SK-N-SH (cell line): Measurements from ENCODE around the gene GMEB1. TPM values are rescaled to one million over a fixed set of nuclear protein-coding genes. Genes with fewer than 3 reads are reported as not detected.

Experiments used
- CTCF ChIA-PET: fragments of 300-600, 350-600 bp; formaldehyde crosslinking; extraction: SDS; loops from one replicate; lab custom pipeline; 2021; lab: Yijun Ruan, JAX
- POLR2A ChIA-PET: fragments of 350-600 bp; sonication (Branson Sonifier 250); formaldehyde crosslinking; extraction: SDS; loops from one replicate; lab custom pipeline; 2020; ENCODE audit warnings: antibody characterized with exemption, inconsistent platforms; lab: Yijun Ruan, JAX
- DNase-seq: peaks from one replicate; pipeline ENCODE4 v3.0.0; 2012
- H2AFZ ChIP-seq: fragments of 200-600 bp; sonication (generic); 2 replicates; pipeline ENCODE4 v1.8.1; 2016; ENCODE audit warnings: antibody characterized with exemption, mild to moderate bottlenecking, low read depth
- H3F3A ChIP-seq: fragments of 200-600 bp; sonication (generic); replicated peaks from 2 replicates; pipeline ENCODE3; 2016; ENCODE audit warnings: antibody characterized with exemption, mild to moderate bottlenecking; ENCODE audit not compliant: insufficient read depth
- H3K27ac ChIP-seq, 2 experiments: fragments of 200-500 bp in 1 of 2; fragments of 200-600 bp in 1 of 2; sonication (Bioruptor generic) in 1 of 2; sonication (generic), shearing (Covaris generic) in 1 of 2; 2 replicates each; pipeline versions ENCODE4 v1.5.1 to v1.6.1; 2014 to 2016; ENCODE audit warnings: low read depth in 2 of 2, inconsistent platforms in 1 of 2, low read length in 1 of 2, mild to moderate bottlenecking in 1 of 2, mixed read lengths in 1 of 2
- H3K27me3 ChIP-seq: fragments of 200-600 bp; sonication (generic), shearing (Covaris generic); 2 replicates; pipeline ENCODE4 v1.6.1; 2016; ENCODE audit warnings: mixed run types; ENCODE audit not compliant: insufficient read depth
- H3K36me3 ChIP-seq, 2 experiments: fragments of 200-500 bp in 1 of 2; fragments of 200-600 bp in 1 of 2; sonication (Bioruptor generic) in 1 of 2; sonication (generic) in 1 of 2; replicated peaks in 1 of 2; 2 replicates each; pipeline versions ENCODE3 to v1.5.1; 2014 to 2016; ENCODE audit warnings: low read length in 1 of 2, mild to moderate bottlenecking in 1 of 2; ENCODE audit not compliant: insufficient read depth in 2 of 2, control insufficient read depth in 1 of 2
- H3K4me1 ChIP-seq, 2 experiments: fragments of 200-500 bp in 1 of 2; fragments of 200-600 bp in 1 of 2; sonication (Bioruptor generic) in 1 of 2; sonication (generic), shearing (Covaris generic) in 1 of 2; 2 replicates each; pipeline versions ENCODE4 v1.5.1 to v1.6.1; 2014 to 2016; ENCODE audit warnings: low read depth in 1 of 2, low read length in 1 of 2, mixed run types in 1 of 2; ENCODE audit not compliant: insufficient read depth in 2 of 2, control insufficient read depth in 1 of 2
- H3K4me2 ChIP-seq: fragments of 200-600 bp; sonication (generic), shearing (Covaris generic); 2 replicates; pipeline ENCODE4 v1.6.1; 2017; ENCODE audit warnings: mixed run types
- H3K4me3 ChIP-seq, 2 experiments: fragments of 200-500 bp in 1 of 2; fragments of 200-600 bp in 1 of 2; sonication (Bioruptor generic) in 1 of 2; sonication (generic), shearing (Covaris generic) in 1 of 2; 2 replicates each; pipeline versions ENCODE4 v1.5.1 to v1.8.1; 2014 to 2016; ENCODE audit warnings: low read depth in 2 of 2, inconsistent platforms in 1 of 2, low read length in 1 of 2, mild to moderate bottlenecking in 1 of 2, mixed read lengths in 1 of 2, moderate library complexity in 1 of 2
- H3K79me2 ChIP-seq: fragments of 200-600 bp; sonication (generic); 2 replicates; pipeline ENCODE4 v1.8.1; 2017; ENCODE audit warnings: mild to moderate bottlenecking; ENCODE audit not compliant: insufficient read depth
- H3K9ac ChIP-seq: fragments of 200-600 bp; sonication (generic); 2 replicates; pipeline ENCODE4 v1.6.1; 2017; ENCODE audit warnings: mixed run types
- H3K9me2 ChIP-seq: fragments of 200-600 bp; sonication (generic); 2 replicates; pipeline ENCODE4 v1.6.1; 2017; ENCODE audit warnings: mixed run types
- H3K9me3 ChIP-seq: fragments of 200-600 bp; sonication (generic); 2 replicates; pipeline ENCODE4 v1.6.1; 2017; ENCODE audit warnings: mixed run types, mild to moderate bottlenecking, moderate library complexity
- H4K20me1 ChIP-seq: fragments of 200-600 bp; sonication (generic); 2 replicates; pipeline ENCODE4 v1.6.1; 2017; ENCODE audit warnings: mild to moderate bottlenecking, mixed run types; ENCODE audit not compliant: insufficient read depth
- CTCF ChIP-seq: fragments of 200-600 bp; sonication (generic); IDR thresholded peaks from 2 replicates; pipeline ENCODE4 v1.6.1; 2017; ENCODE audit warnings: antibody characterized with exemption, mild to moderate bottlenecking, moderate library complexity
- ELF1 ChIP-seq: IDR thresholded peaks from 2 replicates; pipeline ENCODE4 v1.4.0; 2012
- EP300 ChIP-seq, 2 experiments: IDR thresholded peaks; 2 replicates each; pipeline versions ENCODE4 v1.4.0 to v1.6.1; 2012; ENCODE audit warnings: borderline replicate concordance in 1 of 2, low read depth in 1 of 2, low read length in 1 of 2
- FOSL2 ChIP-seq: IDR thresholded peaks from 2 replicates; pipeline ENCODE4 v1.4.0; 2012; ENCODE audit warnings: low read depth, mild to moderate bottlenecking, moderate library complexity, borderline replicate concordance
- FOXM1 ChIP-seq: IDR thresholded peaks from 2 replicates; pipeline ENCODE4 v1.4.0; 2012; ENCODE audit warnings: low read depth, mild to moderate bottlenecking
- GATA2 ChIP-seq: sonication (generic); formaldehyde crosslinking; IDR thresholded peaks from 2 replicates; pipeline ENCODE4 v1.5.0; 2020; ENCODE audit warnings: mild to moderate bottlenecking, missing genetic modification reagents
- IRF3 ChIP-seq: fragments of 150-350 bp; IDR thresholded peaks from 2 replicates; pipeline ENCODE4 v1.6.1; 2016; ENCODE audit warnings: mild to moderate bottlenecking, low read depth, low read length
- JUND ChIP-seq: IDR thresholded peaks from 2 replicates; pipeline ENCODE4 v1.4.0; 2012
- MAX ChIP-seq: IDR thresholded peaks from 2 replicates; pipeline ENCODE4 v1.4.0; 2012; ENCODE audit warnings: low read depth
- PBX3 ChIP-seq: IDR thresholded peaks from 2 replicates; pipeline ENCODE4; 2012
- RAD21 ChIP-seq: IDR thresholded peaks from 2 replicates; pipeline ENCODE4 v1.6.1; 2012; ENCODE audit warnings: mild to moderate bottlenecking, low read length
- RXRA ChIP-seq: IDR thresholded peaks from 2 replicates; pipeline ENCODE4 v1.4.0; 2012; ENCODE audit warnings: low read depth, mild to moderate bottlenecking, borderline replicate concordance
- SMC3 ChIP-seq: IDR thresholded peaks from 2 replicates; pipeline ENCODE4 v1.6.1; 2012; ENCODE audit warnings: low read depth, low read length, improper control_type of control experiment
- TAF1 ChIP-seq: IDR thresholded peaks from 2 replicates; pipeline ENCODE4 v1.6.1; 2012; ENCODE audit warnings: low read depth, mild to moderate bottlenecking, low read length, moderate library complexity, borderline replicate concordance
- TCF12 ChIP-seq: IDR thresholded peaks from 2 replicates; pipeline ENCODE4 v1.4.0; 2012
- TEAD4 ChIP-seq: IDR thresholded peaks from 2 replicates; pipeline ENCODE4 v1.4.0; 2012; ENCODE audit warnings: mild to moderate bottlenecking, borderline replicate concordance; ENCODE audit not compliant: insufficient read depth
- USF2 ChIP-seq: fragments of 150-350 bp; IDR thresholded peaks from 2 replicates; pipeline ENCODE4 v1.6.1; 2017; ENCODE audit warnings: antibody characterized with exemption, low read length, low read depth, borderline replicate concordance
- ZBTB33 ChIP-seq: IDR thresholded peaks from 2 replicates; pipeline ENCODE4 v1.4.0; 2012; ENCODE audit warnings: low read depth, borderline replicate concordance
- WGBS: methylation state at CpG from one replicate; pipeline ENCODE4 v1.1.6; 2017; ENCODE audit warnings: low lambda C conversion rate; 5-methylcytosine and 5-hydroxymethylcytosine counted together
- polyA plus RNA-seq, 3 experiments: library from polyadenylated mRNA; depleted of rRNA; stranded (reverse); fragments of >200 nt; gene quantifications; 2 replicates each; pipeline ENCODE4 v1.2.3, GENCODE V29; 2012

Gene GMEB1
- polyA plus RNA-seq, 1 of the 3 experiments (the other 2 are of a cell fraction), result 3.6 TPM

GRCh38 chr1:28759257-28759656, 90.7 kb downstream of the GMEB1 start:
- Histone ChIP-seq H3K36me3 (peaks cover 19 to 35% of the 10 kb centered on the region in 2 experiments), H3K9me2 (no peaks in the 10 kb centered on the region)

GRCh38 chr1:28761189-28761588, 92.6 kb downstream of the GMEB1 start:
- POLR2A ChIA-PET, result no interaction called here
- H3K79me2 ChIP-seq, result peaks cover 100% of the 10 kb centered on the region
- no peak overlapping the region for H3K27ac ChIP-seq
- no peak overlapping the region for H2AFZ ChIP-seq
- peaks cover 23 to 25% of the 10 kb centered on the region in 2 experiments for H3K36me3 ChIP-seq
- H3F3A ChIP-seq, result peaks cover 23% of the 10 kb centered on the region
- no peak overlapping the region for H3K4me3 ChIP-seq
- H3K9me2 ChIP-seq, result no peaks in the 10 kb centered on the region
- no peak overlapping the region for H3K4me2 ChIP-seq
- no peaks in the 10 kb centered on the region for H3K9me3 ChIP-seq
- H3K27me3 ChIP-seq, result no peaks in the 10 kb centered on the region
- no peak for DNase-seq
- peaks cover 0 to 2% of the 10 kb centered on the region in 2 experiments; a peak in 1 of 4 replicates for H3K4me1 ChIP-seq
- no peak overlapping the region for H3K9ac ChIP-seq
- H4K20me1 ChIP-seq, result peaks cover 95% of the 10 kb centered on the region
- WGBS, result 95% methylated on average over 4 of the region's 5 CpGs
- CTCF ChIA-PET, result interaction anchor here (0.6 kb wide), 1 partner anchor 262 kb away, joined by 3 read pairs; no protein-coding TSS in a partner anchor
- TF ChIP-seq TCF12, result no peak
- no peak for TF ChIP-seq CTCF
- TF ChIP-seq USF2, result no peak
- no peak for TF ChIP-seq PBX3
- no peak for TF ChIP-seq EP300 (IDR thresholded peaks at IDR 0.05; ENCODE audit: borderline replicate concordance in 1 of 2, low read depth in 1 of 2, low read length in 1 of 2)
- TF ChIP-seq ELF1, result no peak
- TF ChIP-seq RAD21, result no peak
- no peak for TF ChIP-seq IRF3
- TF ChIP-seq MAX, result no peak
- no peak for TF ChIP-seq RXRA
- no peak for TF ChIP-seq SMC3
- no peak for TF ChIP-seq FOXM1

More at GRCh38 chr1:28759257-28759656, 90.7 kb downstream of the GMEB1 start:
- peaks cover 0 to 4% of the 10 kb centered on the region in 2 experiments; a peak in 2 of 4 replicates for H3K4me1 ChIP-seq
- peaks cover 95% of the 10 kb centered on the region for H4K20me1 ChIP-seq
- H3K79me2 ChIP-seq, result peaks cover 100% of the 10 kb centered on the region
- H3F3A ChIP-seq, result peaks cover 13% of the 10 kb centered on the region
- no peak for TF ChIP-seq JUND
- no peak for TF ChIP-seq FOSL2
- TF ChIP-seq TEAD4, result no peak
- TF ChIP-seq USF2, result no peak
- TF ChIP-seq TAF1, result no peak
- TF ChIP-seq GATA2 (CRISPR knock-in tag), result no peak
- TF ChIP-seq ZBTB33, result no peak
- H3K4me3 ChIP-seq, result no peak overlapping the region
- CTCF ChIA-PET, result interaction anchor here (2.3 kb wide), 1 partner anchor 23 kb away, joined by 6 read pairs; no protein-coding TSS in a partner anchor
- no peak overlapping the region for H3K27ac ChIP-seq
- H3K9ac ChIP-seq, result no peak overlapping the region
- no peaks in the 10 kb centered on the region for H3K9me3 ChIP-seq
- WGBS, result 99% methylated on average over 3 of the region's 3 CpGs
- DNase-seq, result no peak
- POLR2A ChIA-PET, result no interaction called here
- no peak overlapping the region for H3K4me2 ChIP-seq
- H2AFZ ChIP-seq, result no peak overlapping the region
- H3K27me3 ChIP-seq, result no peaks in the 10 kb centered on the region
